Upper lobe of left lung (tissue), 6 donors: ENCODE data around the gene VAPB. TPM values are rescaled to one million over a fixed set of nuclear protein-coding genes. Genes with fewer than 3 reads are reported as not detected.
"Not testable (repeated sequence)": the region's sequence is repeated elsewhere in the genome, so short reads cannot be mapped to it uniquely, and the experiment has no call there.

Source experiments
- ATAC-seq, 2 donors: fragments of 200-7000 bp; cut with Tn5 transposase; one replicate each; pipeline ENCODE4 v1.9.1; 2022; ENCODE audit warnings: mild to moderate bottlenecking in 2 of 2, moderate library complexity in 2 of 2; ENCODE audit not compliant: low FRiP score in 2 of 2
- DNase-seq, 2 donors: peaks; one replicate each; pipeline ENCODE4 v3.0.0-alpha.2; 2019 to 2020
- H3K27ac ChIP-seq, 4 donors: fragments of 200-600 bp; sonication (generic); one replicate each; pipeline ENCODE4 v1.5.1; 2016 to 2019
- H3K27me3 ChIP-seq, 4 donors: fragments of 200-600 bp; sonication (generic); one replicate each; pipeline ENCODE4 v1.5.1; 2017 to 2019
- H3K36me3 ChIP-seq, 4 donors: fragments of 200-600 bp; sonication (generic); one replicate each; pipeline ENCODE4 v1.5.1; 2016 to 2019
- H3K4me1 ChIP-seq, 4 donors: fragments of 200-600 bp; sonication (generic); one replicate each; pipeline ENCODE4 v1.5.1; 2018 to 2019
- H3K4me3 ChIP-seq, 4 donors: fragments of 200-600 bp; sonication (generic); one replicate each; pipeline ENCODE4 v1.5.1; 2017 to 2019; ENCODE audit warnings: mild to moderate bottlenecking in 2 of 4, moderate library complexity in 1 of 4
- H3K9me3 ChIP-seq, 4 donors: fragments of 200-600 bp; sonication (generic); one replicate each; pipeline ENCODE4 v1.5.1; 2018 to 2019
- EP300 ChIP-seq, 4 donors: sonication (generic); formaldehyde crosslinking; IDR thresholded peaks; one replicate each; pipeline ENCODE4 v1.5.1; 2017; ENCODE audit warnings: antibody characterized with exemption in 4 of 4, control low read depth in 2 of 4
- POLR2A ChIP-seq, 4 donors: fragments of 450-650 bp; IDR thresholded peaks; one replicate each; pipeline ENCODE4 v1.5.1; 2016 to 2017; ENCODE audit warnings: antibody characterized with exemption in 4 of 4, mild to moderate bottlenecking in 2 of 4
- POLR2AphosphoS5 ChIP-seq, 2 donors: sonication (generic); formaldehyde crosslinking; IDR thresholded peaks; one replicate each; pipeline ENCODE4 v1.5.1; 2017; ENCODE audit warnings: antibody characterized with exemption in 2 of 2
- WGBS, 2 donors: methylation state at CpG; one replicate each; pipeline ENCODE4 v1.1.5; 2017 to 2018; 5-methylcytosine and 5-hydroxymethylcytosine counted together
- total RNA-seq, 6 donors: library from RNA; depleted of rRNA in 4 of 6; stranded (reverse); fragments of >200 nt in 4 of 6; gene quantifications; one replicate each; pipeline versions ENCODE4 v1.1.0 to v1.2.1, GENCODE V29; 2016 to 2021
- TF ChIP-seq, protein P1 (sequence below), 6 experiments: fragments of 450-650 bp in 4 of 6; fragments of 200-600 bp in 2 of 6; sonication (generic) in 2 of 6; IDR thresholded peaks; one replicate each; pipeline ENCODE4 v1.5.1; 2016 to 2019; ENCODE audit warnings: antibody characterized with exemption in 6 of 6
- donor health status: DM: no; HTN: no; CAD: no; lungs with moderate emphysema.
- donor health status: DM: no; HTN: yes; CAD: no; lungs with severe emphysema.

The VAPB gene
- total RNA-seq, 6 donors from 2014 or later: 13.8 to 48.2 (median 33.7) TPM

DNA sequence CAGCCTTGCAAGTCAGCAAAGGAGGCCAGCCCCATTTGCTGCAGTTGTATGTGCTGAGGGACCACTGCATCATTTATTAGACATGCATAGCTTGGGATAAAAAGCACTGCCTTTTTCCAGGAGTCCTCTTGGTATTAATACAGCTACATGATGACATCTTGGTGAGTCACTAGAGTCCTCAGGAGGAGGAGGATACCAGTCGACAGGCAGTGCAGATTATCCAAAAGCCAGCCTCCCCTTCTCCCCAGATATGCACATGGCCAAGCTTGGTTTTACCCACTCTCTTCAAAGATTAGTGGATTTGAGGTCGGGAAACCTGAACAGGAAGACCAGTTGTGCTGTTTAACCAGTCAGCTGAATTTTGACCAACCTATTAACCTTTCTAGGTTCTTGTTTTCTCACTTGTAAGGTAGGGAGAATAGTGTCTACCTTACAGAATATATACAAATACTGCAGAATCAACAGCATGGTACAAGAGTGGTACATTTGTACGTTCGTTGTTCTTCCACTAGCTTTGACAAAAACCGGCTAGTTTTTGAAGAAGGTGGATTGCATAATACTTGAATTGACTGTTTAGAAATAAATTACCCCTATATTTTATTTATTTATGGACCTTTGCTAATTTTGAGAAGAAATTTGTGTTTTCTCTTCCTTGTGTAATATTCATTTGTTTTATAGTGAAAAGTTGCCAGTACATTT, 31.9 kb downstream of the VAPB start:
- Histone ChIP-seq H3K27ac (no peak overlapping the region), H3K4me3 (no peak overlapping the region), H3K27me3 (no peaks in the 10 kb centered on the region), H3K36me3 (peaks cover 0 to 16% (median 3%) of the 10 kb centered on the region in 4 donors), H3K9me3 (no peaks in the 10 kb centered on the region), H3K4me1 (peaks cover 12 to 26% (median 15%) of the 10 kb centered on the region in 4 donors)
- 73 to 78% methylated on average over 5 of the region's 5 CpGs for WGBS, 2 donors
- no peak for TF ChIP-seq EP300 (IDR thresholded peaks at IDR 0.05)
- no peak for TF ChIP-seq POLR2A (IDR thresholded peaks at IDR 0.05)
- TF ChIP-seq POLR2AphosphoS5 (IDR thresholded peaks at IDR 0.05): no peak
- TF ChIP-seq, protein P1, sequence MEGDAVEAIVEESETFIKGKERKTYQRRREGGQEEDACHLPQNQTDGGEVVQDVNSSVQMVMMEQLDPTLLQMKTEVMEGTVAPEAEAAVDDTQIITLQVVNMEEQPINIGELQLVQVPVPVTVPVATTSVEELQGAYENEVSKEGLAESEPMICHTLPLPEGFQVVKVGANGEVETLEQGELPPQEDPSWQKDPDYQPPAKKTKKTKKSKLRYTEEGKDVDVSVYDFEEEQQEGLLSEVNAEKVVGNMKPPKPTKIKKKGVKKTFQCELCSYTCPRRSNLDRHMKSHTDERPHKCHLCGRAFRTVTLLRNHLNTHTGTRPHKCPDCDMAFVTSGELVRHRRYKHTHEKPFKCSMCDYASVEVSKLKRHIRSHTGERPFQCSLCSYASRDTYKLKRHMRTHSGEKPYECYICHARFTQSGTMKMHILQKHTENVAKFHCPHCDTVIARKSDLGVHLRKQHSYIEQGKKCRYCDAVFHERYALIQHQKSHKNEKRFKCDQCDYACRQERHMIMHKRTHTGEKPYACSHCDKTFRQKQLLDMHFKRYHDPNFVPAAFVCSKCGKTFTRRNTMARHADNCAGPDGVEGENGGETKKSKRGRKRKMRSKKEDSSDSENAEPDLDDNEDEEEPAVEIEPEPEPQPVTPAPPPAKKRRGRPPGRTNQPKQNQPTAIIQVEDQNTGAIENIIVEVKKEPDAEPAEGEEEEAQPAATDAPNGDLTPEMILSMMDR (IDR thresholded peaks at IDR 0.05): no peak
- ATAC-seq: peak in 1 of 2 donors; percentile 34
- DNase-seq: no peak

DNA sequence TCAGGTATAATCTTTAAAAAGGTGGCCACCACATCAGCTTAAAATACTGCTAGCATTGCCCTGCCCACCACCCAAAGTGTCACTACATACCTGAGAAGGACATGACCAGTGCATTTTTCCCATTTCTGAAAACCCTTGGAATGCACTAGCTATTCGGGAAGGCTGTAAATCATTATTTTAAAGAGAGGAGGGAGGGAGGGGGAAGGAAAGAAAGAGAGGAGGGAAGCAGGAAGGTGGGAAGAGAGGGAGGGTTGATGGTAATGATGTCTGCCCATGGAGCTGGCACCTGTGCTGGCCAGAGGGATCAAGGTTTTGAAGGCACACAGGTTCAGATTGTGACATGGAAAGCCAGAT, 32.4 kb downstream of the VAPB start:
- H3K27me3 ChIP-seq: no peaks in the 10 kb centered on the region
- DNase-seq: no peak
- no peak overlapping the region for H3K27ac ChIP-seq
- H3K9me3 ChIP-seq: no peaks in the 10 kb centered on the region
- H3K36me3 ChIP-seq: peaks cover 0 to 16% (median 3%) of the 10 kb centered on the region in 4 donors
- H3K4me3 ChIP-seq: no peak overlapping the region
- ATAC-seq: no peak
- H3K4me1 ChIP-seq: peaks cover 7 to 22% (median 9%) of the 10 kb centered on the region in 4 donors
- TF ChIP-seq POLR2A (IDR thresholded peaks at IDR 0.05): no peak
- TF ChIP-seq EP300 (IDR thresholded peaks at IDR 0.05): no peak
- TF ChIP-seq, protein P1 (IDR thresholded peaks at IDR 0.05): no peak
- TF ChIP-seq POLR2AphosphoS5 (IDR thresholded peaks at IDR 0.05): no peak
- whole genome bisulfite sequencing, 2 donors: 55% methylated on average over 1 of the region's 1 CpG

DNA sequence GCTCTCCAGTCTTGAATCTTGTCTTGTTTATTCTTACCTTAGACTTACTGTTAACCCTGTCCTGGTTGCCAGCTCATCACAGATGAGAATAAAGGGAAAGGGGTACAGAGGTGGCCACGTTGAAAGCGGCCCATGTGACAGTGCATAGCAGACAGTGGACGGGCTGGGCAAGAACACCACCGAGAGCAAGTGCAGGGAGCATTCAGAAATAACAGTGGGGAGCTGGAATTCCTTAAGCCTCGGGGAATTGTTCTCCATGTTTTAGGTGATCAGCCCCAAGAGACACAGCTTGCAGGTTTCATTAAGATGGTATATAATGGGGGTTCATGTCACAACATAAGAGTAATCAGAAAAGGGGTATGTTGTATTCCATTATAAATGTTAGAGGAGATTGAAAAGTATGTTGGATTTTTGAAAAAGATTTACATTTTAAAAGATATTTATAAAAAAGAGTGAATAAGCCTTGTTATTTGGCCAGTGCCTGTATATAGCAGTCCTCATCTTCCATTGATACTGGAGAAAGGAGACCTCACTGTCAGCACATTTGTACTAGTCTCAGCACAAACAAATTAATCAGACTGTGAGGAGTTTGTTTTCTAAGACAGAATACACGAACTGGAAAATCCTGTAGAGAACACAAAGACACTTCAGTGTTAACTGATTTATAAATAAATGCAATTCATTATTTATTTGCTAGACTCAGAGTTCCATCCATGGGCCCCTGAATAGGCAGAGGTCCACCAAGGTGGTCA, 35.4 kb downstream of the VAPB start:
- H3K36me3 ChIP-seq: peaks cover 0 to 6% (median 2%) of the 10 kb centered on the region in 4 donors
- ATAC-seq (no peak), DNase-seq (no peak)
- H3K4me3 ChIP-seq: no peak overlapping the region
- H3K27me3 ChIP-seq: no peaks in the 10 kb centered on the region
- WGBS, 2 donors: 75% methylated on average over 6 of the region's 6 CpGs
- no peaks in the 10 kb centered on the region for H3K9me3 ChIP-seq
- peaks cover 0 to 16% (median 0%) of the 10 kb centered on the region in 4 donors for H3K4me1 ChIP-seq
- H3K27ac ChIP-seq: no peak overlapping the region
- TF ChIP-seq POLR2AphosphoS5 (IDR thresholded peaks at IDR 0.05): no peak

DNA sequence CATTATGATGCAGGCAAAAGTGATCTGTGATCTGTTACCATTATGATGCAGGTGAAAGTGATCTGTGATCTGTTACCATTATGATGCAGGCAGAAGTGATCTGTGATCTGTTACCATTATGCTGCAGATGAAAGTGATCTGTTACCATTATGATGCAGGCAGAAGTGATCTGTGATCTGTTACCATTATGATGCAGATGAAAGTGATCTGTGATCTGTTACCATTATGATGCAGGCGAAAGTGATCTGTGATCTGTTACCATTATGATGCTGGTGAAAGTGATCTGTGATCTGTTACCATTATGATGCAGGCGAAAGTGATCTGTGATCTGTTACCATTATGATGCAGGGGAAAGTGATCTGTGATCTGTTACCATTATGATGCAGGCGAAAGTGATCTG, 38.5 kb downstream of the VAPB start:
- not testable (repeated sequence) for H3K27me3 ChIP-seq, H3K4me3 ChIP-seq, ATAC-seq, DNase-seq, H3K36me3 ChIP-seq, H3K9me3 ChIP-seq, H3K27ac ChIP-seq
- WGBS, 2 donors: 89 to 90% methylated on average over 3 of the region's 3 CpGs
- peaks cover 10 to 29% (median 11%) of the 10 kb centered on the region in 4 donors for H3K4me1 ChIP-seq

DNA sequence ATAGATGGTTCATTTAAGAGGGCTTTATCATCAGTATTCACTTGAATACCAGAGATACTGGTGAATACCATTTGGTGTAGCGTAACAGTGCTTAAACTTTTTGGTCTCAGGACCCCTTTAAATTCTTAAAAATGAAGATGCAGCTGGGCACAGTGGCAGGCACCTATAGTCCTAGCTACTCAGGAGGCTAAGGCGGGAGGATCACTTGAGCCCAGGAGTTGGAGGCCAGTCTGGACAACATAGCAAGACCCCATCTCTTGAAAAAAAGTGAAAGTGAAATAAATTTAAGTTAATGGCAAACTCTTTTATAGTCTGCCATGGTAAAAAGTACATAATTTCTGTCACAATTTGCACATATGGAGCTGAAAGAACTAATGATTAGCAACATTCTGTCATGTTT, 39.3 kb downstream of the VAPB start:
- H3K4me1 ChIP-seq: peaks cover 16 to 29% (median 18%) of the 10 kb centered on the region in 4 donors
- no peaks in the 10 kb centered on the region for H3K9me3 ChIP-seq
- TF ChIP-seq EP300 (IDR thresholded peaks at IDR 0.05): no peak
- no peak for TF ChIP-seq POLR2A (IDR thresholded peaks at IDR 0.05)
- no peak for TF ChIP-seq POLR2AphosphoS5 (IDR thresholded peaks at IDR 0.05)
- TF ChIP-seq, protein P1 (IDR thresholded peaks at IDR 0.05): no peak
- no peaks in the 10 kb centered on the region for H3K27me3 ChIP-seq
- DNase-seq (no peak), ATAC-seq (no peak)
- no peak overlapping the region for H3K27ac ChIP-seq
- H3K4me3 ChIP-seq: no peak overlapping the region
- no peaks in the 10 kb centered on the region for H3K36me3 ChIP-seq
- 100% methylated on average over 2 of the region's 2 CpGs for WGBS, 2 donors
